HepG2 (cell line): Measurements from ENCODE around the gene SMPD1. TPM values are rescaled to one million over a fixed set of nuclear protein-coding genes. Genes with fewer than 3 reads are reported as not detected.

Experiments used
- ATAC-seq: fragments of 200-7000 bp; cut with Tn5 transposase; 3 replicates; pipeline ENCODE4 v1.9.1; 2020; ENCODE audit warnings: mild to moderate bottlenecking, moderate library complexity
- BruUV-seq: library from RNA; stranded (reverse); fragments of 400-500 nt; replicated peaks from 2 replicates; lab custom pipeline; 2021; lab: Mats Ljungman, UMichigan
- CTCF ChIA-PET: fragments of 300-600 bp; formaldehyde crosslinking; extraction: SDS; loops from one replicate; lab custom pipeline; 2021; ENCODE audit warnings: low total read pairs, inconsistent platforms, low intra/inter-chr PET ratio; lab: Yijun Ruan, JAX
- POLR2A ChIA-PET: fragments of 350-600 bp; sonication (Branson Sonifier 250); formaldehyde crosslinking; loops from one replicate; lab custom pipeline; 2020; ENCODE audit warnings: antibody characterized with exemption, inconsistent platforms; lab: Yijun Ruan, JAX
- DNase-seq: peaks from one replicate; pipeline ENCODE4 v3.0.0-alpha.2; 2015; ENCODE audit warnings: low spot score
- FAIRE-seq: peaks from 3 replicates; lab custom pipeline; 2011; peaks lifted over from hg19 to GRCh38; lab: Jason Lieb, UNC
- H2AFZ ChIP-seq: one replicate; pipeline ENCODE4 v1.6.1; 2011; ENCODE audit warnings: low read length, inconsistent platforms
- H3K27ac ChIP-seq: fragments of 300-600 bp; 3 replicates; pipeline ENCODE4 v1.8.0; 2011; ENCODE audit warnings: mixed run types, mild to moderate bottlenecking, mixed read lengths, low read length, inconsistent platforms; ENCODE audit not compliant: insufficient read depth; ENCODE audit errors: extremely low read length
- H3K27me3 ChIP-seq, 2 experiments: fragments of 200-600 bp in 1 of 2; 2 replicates in 1 of 2; 3 replicates in 1 of 2; pipeline versions ENCODE4 v1.6.0 to v1.8.0; 2011; ENCODE audit warnings: low read length in 2 of 2, mild to moderate bottlenecking in 2 of 2, moderate library complexity in 2 of 2, inconsistent platforms in 1 of 2; ENCODE audit not compliant: insufficient read depth in 2 of 2, control insufficient read depth in 1 of 2
- H3K36me3 ChIP-seq, 2 experiments: fragments of 200-600 bp in 1 of 2; replicated peaks in 1 of 2; 2 replicates in 1 of 2; 3 replicates in 1 of 2; pipeline versions ENCODE4 v1.5.1 to v1.8.0; 2011; ENCODE audit warnings: low read length in 2 of 2, inconsistent platforms in 1 of 2; ENCODE audit not compliant: insufficient read depth in 2 of 2, control insufficient read depth in 1 of 2
- H3K4me1 ChIP-seq: 2 replicates; pipeline ENCODE4 v1.5.1; 2012; ENCODE audit warnings: low read length, inconsistent platforms; ENCODE audit not compliant: insufficient read depth
- H3K4me2 ChIP-seq: 2 replicates; pipeline ENCODE4 v1.6.0; 2011; ENCODE audit warnings: low read depth, low read length, inconsistent platforms
- H3K4me3 ChIP-seq, 3 experiments: fragments of 200-600 bp in 1 of 3; sonication (generic), shearing (Covaris generic) in 1 of 3; replicated peaks in 1 of 3; 2 replicates each; pipeline ENCODE4 v1.5.1; 2011 to 2016; ENCODE audit warnings: low read length in 3 of 3, inconsistent platforms in 2 of 3, low read depth in 2 of 3, mild to moderate bottlenecking in 2 of 3, control low read depth in 1 of 3, mixed read lengths in 1 of 3; ENCODE audit not compliant: insufficient read depth in 1 of 3
- H3K79me2 ChIP-seq: one replicate; pipeline ENCODE4 v1.6.1; 2011; ENCODE audit warnings: low read length, inconsistent platforms; ENCODE audit not compliant: insufficient read depth
- H3K9ac ChIP-seq: 2 replicates; pipeline ENCODE4 v1.6.0; 2011; ENCODE audit warnings: mild to moderate bottlenecking, low read depth, low read length, inconsistent platforms; ENCODE audit not compliant: insufficient read depth
- H3K9me3 ChIP-seq: 2 replicates; pipeline ENCODE4 v1.5.1; 2012; ENCODE audit warnings: mild to moderate bottlenecking, low read length
- H4K20me1 ChIP-seq: 2 replicates; pipeline ENCODE4 v1.6.0; 2011; ENCODE audit warnings: inconsistent platforms, mild to moderate bottlenecking, low read length, moderate library complexity; ENCODE audit not compliant: insufficient read depth
- ARID5B ChIP-seq: IDR thresholded peaks from 2 replicates; pipeline ENCODE4 v1.4.0; 2020; ENCODE audit warnings: mild to moderate bottlenecking, missing genetic modification reagents
- ATF3 ChIP-seq: sonication (generic); formaldehyde crosslinking; IDR thresholded peaks from 2 replicates; pipeline ENCODE4 v1.4.0; 2020; ENCODE audit warnings: missing genetic modification reagents
- ESRRA ChIP-seq: sonication (generic); formaldehyde crosslinking; IDR thresholded peaks from 2 replicates; pipeline ENCODE4 v1.5.1; 2020; ENCODE audit warnings: mild to moderate bottlenecking, low read depth, missing genetic modification reagents
- HOXA3 ChIP-seq: sonication (generic); formaldehyde crosslinking; IDR thresholded peaks from 2 replicates; pipeline ENCODE4 v1.5.0; 2020; ENCODE audit warnings: missing genetic modification reagents
- KLF11 ChIP-seq: IDR thresholded peaks from 2 replicates; pipeline ENCODE4 v1.6.1; 2016; ENCODE audit warnings: missing compliant biosample characterization
- MIXL1 ChIP-seq: IDR thresholded peaks from 2 replicates; pipeline ENCODE4 v1.6.1; 2016
- NR2F1 ChIP-seq, 2 experiments: fragments of 450-650 bp in 1 of 2; formaldehyde crosslinking in 1 of 2; IDR thresholded peaks; 2 replicates each; pipeline versions ENCODE4 v1.5.0 to v1.6.1; 2016 to 2020; ENCODE audit warnings: mild to moderate bottlenecking in 1 of 2, missing compliant biosample characterization in 1 of 2, missing genetic modification reagents in 1 of 2, moderate library complexity in 1 of 2
- PRDM15 ChIP-seq: sonication (generic); formaldehyde crosslinking; IDR thresholded peaks from 2 replicates; pipeline ENCODE4 v1.4.0; 2020; ENCODE audit warnings: missing genetic modification reagents
- RFX1 ChIP-seq: fragments of 450-650 bp; IDR thresholded peaks from 2 replicates; pipeline ENCODE4 v1.6.1; 2017
- TCF7 ChIP-seq: sonication (generic); IDR thresholded peaks from 2 replicates; pipeline ENCODE4 v1.6.1; 2016; ENCODE audit warnings: antibody characterized with exemption, low read depth
- ZFP62 ChIP-seq: sonication (generic); formaldehyde crosslinking; IDR thresholded peaks from 2 replicates; pipeline ENCODE4 v1.4.0; 2020; ENCODE audit warnings: missing genetic modification reagents
- ZSCAN25 ChIP-seq: sonication (generic); formaldehyde crosslinking; IDR thresholded peaks from 2 replicates; pipeline ENCODE4 v1.8.0; 2022; ENCODE audit warnings: mild to moderate bottlenecking, missing genetic modification reagents
- ZSCAN30 ChIP-seq: sonication (generic); formaldehyde crosslinking; IDR thresholded peaks from 2 replicates; pipeline ENCODE4 v1.5.0; 2020; ENCODE audit warnings: mild to moderate bottlenecking, missing genetic modification reagents
- WGBS: methylation state at CpG from one replicate; pipeline ENCODE4 v1.1.6; 2017; ENCODE audit warnings: low lambda C conversion rate; 5-methylcytosine and 5-hydroxymethylcytosine counted together
- in situ Hi-C: cut with HindIII; loops from 2 replicates; pipeline ENCODE4 v1.10.0; 2017; ENCODE audit warnings: low pct_unique_long_range_greater_than_20kb; ENCODE audit not compliant: extremely low pct_ligation_motif_present
- intact Hi-C: fragments of 100-400 bp; cut with micrococcal nuclease; formaldehyde crosslinking; loops from one replicate; pipeline ENCODE4 v1.10.0; 2022; ENCODE audit not compliant: unreplicated experiment
- polyA plus RNA-seq, 8 experiments: library from polyadenylated mRNA; depleted of rRNA in 3 of 8; stranded (reverse) in 7 of 8; unstranded in 1 of 8; fragments of >200 nt; fragmentation: Illumina TruSeq in 4 of 8; extraction: Trizol in 4 of 8; gene quantifications; 2 replicates each; pipeline versions ENCODE4 v1.2.1 to v1.2.3, GENCODE V29; 2011 to 2016; ENCODE audit warnings: low read depth in 4 of 8, missing spikeins in 1 of 8, mixed read lengths in 1 of 8; ENCODE audit not compliant: insufficient read depth in 1 of 8
- total RNA-seq, 5 experiments: library from RNA; depleted of rRNA; stranded (reverse); fragments of >200 nt; fragmentation: Illumina TruSeq; extraction: Trizol; gene quantifications; 2 replicates each; pipeline ENCODE4 v1.2.3, GENCODE V29; 2016; ENCODE audit warnings: low read depth in 1 of 5

The SMPD1 gene
- total and polyA plus RNA-seq, 2 of the 13 experiments (the other 11 are each of a cell fraction or from before 2014, with no cell fraction given) = 6.3 to 8.4 TPM

GRCh38 chr11:6388748-6389147 is 1.5 kb upstream of the SMPD1 start:
- Histone ChIP-seq H3K4me3 (no peak overlapping the region), H3K27me3 (peaks cover 0 to 1% of the 10 kb centered on the region in 2 experiments; a peak in 4 of 5 replicates), H3K4me2 (no peak overlapping the region), H2AFZ (no peak overlapping the region), H4K20me1 (no peaks in the 10 kb centered on the region), H3K9me3 (no peaks in the 10 kb centered on the region), H3K4me1 (peaks cover 36% of the 10 kb centered on the region), H3K9ac (no peak overlapping the region), H3K36me3 (no peaks in the 10 kb centered on the region), H3K79me2 (no peaks in the 10 kb centered on the region), H3K27ac (no peak overlapping the region)
- intact Hi-C loops = loop anchor here (5.0 to 10.0 kb wide), 2 partner anchors 94 to 296 kb away; partner anchors contain the start of genes ARFIP2, MRPL17 and TIMM10B
- WGBS = 62% methylated on average over 1 of the region's 1 CpG
- FAIRE-seq (no peak), ATAC-seq (no peak), DNase-seq (no peak)
- in situ Hi-C loops = loop anchor here (10.0 kb wide), 1 partner anchor 116 kb away; no protein-coding TSS in a partner anchor
- TF ChIP-seq PRDM15 (CRISPR knock-in tag) = no peak
- no peak for TF ChIP-seq ZSCAN30 (CRISPR knock-in tag)
- no peak for TF ChIP-seq ESRRA (CRISPR knock-in tag)
- TF ChIP-seq ZFP62 = no peak
- TF ChIP-seq TCF7 = no peak
- TF ChIP-seq RFX1 = no peak
- TF ChIP-seq MIXL1 (CRISPR knock-in tag) = no peak
- TF ChIP-seq ATF3 (CRISPR knock-in tag) = no peak
- no peak for TF ChIP-seq NR2F1 (CRISPR knock-in tag; IDR thresholded peaks at IDR 0.05)
- TF ChIP-seq ZSCAN25 (CRISPR knock-in tag) = no peak
- no peak for TF ChIP-seq KLF11 (CRISPR knock-in tag)
- no peak for TF ChIP-seq HOXA3 (CRISPR knock-in tag)
- no peak for TF ChIP-seq ARID5B
- ChIA-PET CTCF (no interaction called here), POLR2A (interaction anchor here (1.4 to 2.4 kb wide), 3 partner anchors 30 to 93 kb away, joined by 5 to 18 read pairs (median 5); partner anchors contain the start of genes APBB1, ARFIP2, HPX and TIMM10B)
- BruUV-seq = no TSS peak
